Ramos (cell line): ENCODE measurements around the gene DCTD.

ENCODE experiments used
- in situ Hi-C: fragments of 300-500 bp; cut with MboI; formaldehyde crosslinking; loops from one replicate; pipeline ENCODE4 v1.14.3; 2022; ENCODE audit warnings: low sequenced_read_pairs; ENCODE audit not compliant: unreplicated experiment

The DCTD gene

DNA sequence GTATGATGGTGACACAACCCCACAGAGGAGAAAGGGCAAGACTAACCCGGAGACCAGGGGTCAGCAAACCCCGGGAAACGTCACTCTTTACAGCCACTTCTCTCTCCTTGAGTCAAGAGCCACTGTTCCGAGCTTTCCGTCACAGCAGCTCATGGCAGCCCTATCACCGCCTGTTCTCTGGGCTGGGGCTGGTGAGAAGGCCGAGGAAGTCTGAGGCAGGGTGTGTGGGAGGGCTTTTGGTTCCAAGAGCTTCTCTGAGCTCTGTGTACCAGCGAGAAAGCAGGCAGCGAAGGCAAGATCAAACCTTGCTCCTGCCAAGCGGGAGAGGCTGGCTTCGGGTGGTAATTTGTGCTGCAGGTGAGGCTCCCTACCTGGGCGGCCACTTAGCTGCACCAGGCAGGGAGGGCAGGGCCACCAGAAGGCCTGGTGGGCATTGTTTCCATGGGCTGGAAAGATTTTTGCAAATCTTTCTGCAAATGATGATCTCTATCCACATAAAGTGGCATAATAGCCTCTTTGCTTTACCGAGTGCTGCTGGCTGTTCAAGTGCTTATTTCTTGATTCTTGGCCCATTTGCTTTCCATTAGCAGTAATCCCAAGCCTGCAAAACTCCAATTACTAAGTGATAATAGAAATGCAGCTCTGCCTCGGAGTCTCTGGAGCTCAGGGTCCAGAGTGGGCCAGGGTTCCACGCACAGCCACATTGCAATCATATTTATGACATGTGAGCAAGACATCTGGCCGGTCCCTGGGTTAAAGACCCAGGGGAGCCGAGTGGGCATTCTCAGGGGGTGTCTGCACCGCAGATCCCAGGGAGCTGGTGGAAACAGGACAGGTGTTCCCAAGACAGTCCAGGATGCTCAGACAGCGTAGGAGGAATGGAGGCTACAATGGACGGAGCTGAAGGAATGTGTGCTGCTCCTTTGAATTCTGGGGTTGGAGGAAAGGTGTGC is 41.5 kb downstream of the DCTD start:
- in situ Hi-C loops: no loop called here

DNA sequence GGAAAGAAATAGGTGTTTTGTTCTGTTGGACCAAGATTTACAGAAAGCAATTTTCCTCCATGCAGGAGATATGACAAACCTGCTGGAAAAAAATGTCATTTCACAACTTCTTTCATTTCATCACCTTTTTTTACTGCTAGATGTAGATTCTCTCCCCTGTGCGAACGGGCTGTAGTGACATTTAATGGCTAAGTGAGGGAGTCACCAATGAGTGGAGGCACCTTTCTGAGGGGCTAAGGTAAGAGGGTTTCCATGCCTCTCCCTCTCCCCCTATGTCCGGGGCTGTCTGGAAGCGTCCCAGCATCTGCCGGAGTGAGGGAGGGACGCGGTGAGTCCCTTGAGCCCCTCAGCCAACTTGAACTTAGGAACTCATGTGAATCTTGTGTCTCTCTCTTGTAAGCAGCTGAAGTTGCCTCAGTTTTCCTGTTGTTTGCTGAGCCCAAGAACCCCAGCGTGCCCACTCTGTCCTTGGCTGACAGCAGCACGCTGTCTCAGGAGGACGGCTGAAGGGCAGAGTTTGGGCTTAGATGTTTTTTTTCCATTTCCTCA is 42.3 kb downstream of the DCTD start:
- in situ Hi-C loops: no loop called here

DNA sequence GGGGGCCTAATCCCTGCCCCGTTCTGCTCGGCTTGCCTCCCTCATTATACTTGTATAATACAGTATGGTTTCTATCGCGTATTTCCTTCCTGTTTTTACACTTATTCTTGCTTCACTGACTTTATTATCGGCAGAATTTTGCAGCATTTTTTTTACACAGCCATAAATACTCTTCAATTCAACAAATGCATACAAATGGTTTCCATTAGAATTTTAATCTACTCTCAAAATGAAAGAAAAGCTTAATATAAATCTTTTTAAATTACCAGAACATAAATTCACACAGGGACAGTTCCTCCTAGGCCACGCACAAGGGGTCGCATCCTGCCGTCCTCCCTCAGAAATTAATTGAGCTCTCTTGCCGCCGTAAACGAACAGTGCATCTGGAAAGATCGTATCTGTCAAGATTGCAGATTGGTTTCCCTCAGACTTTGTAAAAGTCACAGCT is 42.9 kb downstream of the DCTD start:
- in situ Hi-C loops: no loop called here

GRCh38 chr4:182873726-182874125 is 43.5 kb downstream of the DCTD start:
- in situ Hi-C loops: no loop called here

DNA sequence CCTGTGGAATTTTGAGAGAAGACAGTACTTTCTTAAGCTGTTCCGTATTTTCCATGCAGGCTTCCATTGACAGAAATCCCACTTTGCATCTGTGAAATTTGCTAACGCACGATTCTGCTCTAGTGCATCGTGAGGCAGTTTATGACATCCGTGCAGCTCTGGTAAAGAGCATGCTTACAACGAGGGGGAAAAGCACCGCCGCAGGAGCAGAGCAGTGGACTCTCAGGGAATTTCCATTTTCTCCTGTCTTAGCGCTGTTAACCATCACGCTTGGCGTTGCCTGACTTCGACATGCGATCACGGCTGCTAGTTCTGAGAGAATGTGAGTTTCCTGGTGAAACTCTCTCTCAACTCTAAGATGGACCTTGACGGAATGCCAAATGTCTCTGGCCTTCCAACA is 43.9 kb downstream of the DCTD start:
- in situ Hi-C loops: no loop called here

DNA sequence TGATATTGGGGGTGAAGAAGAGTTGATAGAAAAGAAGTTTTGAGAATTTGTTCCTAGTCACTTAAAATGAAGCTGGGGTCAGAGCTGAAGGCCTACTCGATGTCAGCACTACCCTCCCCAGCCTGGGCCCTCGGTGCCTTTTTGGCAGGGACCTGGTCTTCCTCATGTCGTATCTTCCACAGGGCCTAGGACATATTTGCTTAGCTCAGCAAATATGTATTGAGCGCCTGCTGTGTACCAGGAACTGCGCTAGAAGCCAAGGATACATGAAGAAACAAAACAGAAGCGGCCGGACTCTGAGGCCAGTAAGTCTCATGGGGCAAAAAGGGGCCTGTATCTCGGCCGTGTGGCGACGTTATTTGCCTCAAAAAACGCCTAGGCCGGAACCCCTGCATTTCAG is 44.3 kb downstream of the DCTD start:
- in situ Hi-C loops: no loop called here

- in situ Hi-C loops: no loop called here
These were observed 45.6 kb downstream of the DCTD start for GRCh38 chr4:182871616-182872015.

DNA sequence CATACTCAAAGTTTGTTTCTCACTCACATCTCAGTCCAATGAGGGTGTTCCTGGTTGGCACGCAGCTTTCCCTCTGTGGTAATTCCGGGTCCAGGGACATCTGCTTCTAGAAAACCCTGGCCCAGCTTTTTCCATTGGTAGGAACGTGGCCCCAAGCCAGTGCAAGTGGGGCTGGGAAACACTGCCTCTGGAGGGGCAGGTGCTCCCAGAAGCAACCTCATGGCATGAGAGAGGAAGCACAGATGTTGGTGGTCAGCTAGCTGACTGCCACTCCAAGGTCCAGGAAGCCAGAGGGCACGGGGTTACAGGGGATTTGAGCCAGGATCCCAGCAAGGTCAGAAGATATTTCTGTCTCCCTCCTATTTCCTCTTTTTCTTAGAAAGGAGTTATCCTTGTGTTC is 47.5 kb downstream of the DCTD start:
- in situ Hi-C loops: no loop called here

- in situ Hi-C loops: no loop called here
These were observed 50.4 kb downstream of the DCTD start for GRCh38 chr4:182866746-182867145.

DNA sequence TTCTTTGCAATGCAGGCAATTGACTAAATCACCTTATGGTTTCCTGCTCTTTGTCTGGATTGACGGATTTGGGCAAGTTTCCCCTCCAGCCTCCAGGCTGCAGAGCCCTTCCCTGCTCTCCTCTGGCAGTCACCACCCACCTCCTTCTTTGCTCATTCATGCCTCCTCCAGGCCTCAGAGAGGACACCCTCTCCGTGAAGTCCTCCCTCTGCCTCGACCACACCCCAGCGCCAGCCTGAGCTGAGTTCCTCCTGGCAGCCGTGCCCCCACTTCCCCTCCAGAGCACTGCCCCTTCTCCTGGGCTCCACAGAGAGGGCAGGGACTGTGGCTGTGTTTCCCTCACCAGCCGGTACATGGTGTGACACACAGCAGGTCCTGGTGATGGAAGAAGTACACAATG is 53.7 kb downstream of the DCTD start:
- in situ Hi-C loops: no loop called here

DNA sequence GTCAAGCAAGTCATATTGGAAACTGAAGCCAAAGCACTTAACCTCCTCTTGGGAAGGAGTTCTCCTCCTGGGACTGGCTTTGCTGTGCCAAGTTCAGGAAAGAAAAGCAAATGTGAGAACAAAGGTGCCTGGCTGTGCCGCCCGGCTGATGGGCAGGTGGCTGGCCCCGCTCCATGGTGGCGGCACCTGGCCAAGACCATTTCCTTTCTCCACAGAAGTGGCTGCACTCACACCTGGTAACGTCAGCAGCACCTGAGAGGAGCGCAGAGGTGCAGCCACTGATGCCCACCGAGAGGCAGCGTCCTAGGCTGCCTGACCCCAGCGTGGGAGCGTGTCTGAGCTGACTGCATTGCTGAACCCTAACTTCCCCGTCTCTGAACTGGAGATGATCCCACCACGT is 54.3 kb downstream of the DCTD start:
- in situ Hi-C loops: no loop called here

DNA sequence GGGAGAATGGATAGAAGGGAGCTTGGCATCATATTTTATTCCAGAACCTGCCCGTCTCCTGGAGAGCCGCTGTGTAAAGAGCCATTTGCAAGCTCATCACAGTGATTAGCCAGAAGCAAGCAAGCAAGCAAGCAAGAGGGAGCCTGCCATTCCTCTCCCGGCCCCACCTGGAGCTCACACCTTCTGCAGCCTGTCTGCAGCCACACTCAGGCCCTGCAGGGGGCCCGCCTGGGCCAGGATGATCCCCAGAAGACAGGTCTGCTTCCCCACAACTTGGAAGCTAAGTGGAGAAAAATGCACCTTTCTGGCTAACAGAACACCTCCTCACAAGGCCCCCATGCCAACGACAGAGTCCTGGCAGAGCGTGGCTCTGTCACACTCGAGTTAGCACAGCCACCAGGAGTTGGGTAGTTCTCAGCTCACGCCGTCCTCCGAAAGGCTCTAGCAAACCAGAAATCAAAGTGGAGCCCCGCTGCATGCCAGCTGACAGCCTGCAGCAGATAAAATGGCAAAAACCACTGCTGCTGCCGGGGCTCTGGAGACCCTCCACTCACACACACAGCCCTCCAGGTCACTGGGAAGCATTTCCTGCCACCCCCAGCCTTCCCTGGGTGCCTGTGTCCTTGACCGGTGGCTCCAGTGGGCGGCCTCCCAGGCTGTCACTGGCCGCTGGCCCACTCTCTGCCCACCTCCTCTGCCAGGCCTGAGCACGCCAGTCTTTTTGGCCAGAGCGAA is 54.9 kb downstream of the DCTD start:
- in situ Hi-C loops: no loop called here

GRCh38 chr4:182861346-182861745 is 55.8 kb downstream of the DCTD start:
- in situ Hi-C loops: no loop called here

- in situ Hi-C loops: no loop called here
These were observed 57.5 kb downstream of the DCTD start for GRCh38 chr4:182859730-182860129.

DNA sequence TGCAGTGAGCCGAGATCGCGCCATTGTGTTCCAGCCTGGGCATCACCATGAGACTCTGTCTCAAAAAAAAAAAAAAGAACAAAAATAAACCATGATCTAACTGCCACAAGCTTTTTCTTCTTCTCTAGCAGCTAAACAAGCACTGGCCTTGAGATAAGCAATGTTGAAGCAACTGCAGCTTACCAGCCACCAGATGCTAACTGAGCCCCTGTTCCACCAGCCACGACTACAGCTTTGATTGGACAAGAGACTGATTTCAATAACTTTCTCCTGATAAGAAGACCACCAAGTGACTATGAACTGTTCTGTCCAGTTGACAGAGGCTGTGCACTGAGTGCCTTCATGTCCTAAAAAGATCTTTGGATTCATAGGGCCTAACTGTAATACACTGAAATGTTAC is 58.5 kb downstream of the DCTD start:
- in situ Hi-C loops: no loop called here

GRCh38 chr4:182856862-182857261 is 60.3 kb downstream of the DCTD start:
- in situ Hi-C loops: no loop called here

- in situ Hi-C loops: no loop called here
These were observed 61.3 kb downstream of the DCTD start for GRCh38 chr4:182855877-182856276.

GRCh38 chr4:182855312-182855711 is 61.9 kb downstream of the DCTD start:
- in situ Hi-C loops: no loop called here

DNA sequence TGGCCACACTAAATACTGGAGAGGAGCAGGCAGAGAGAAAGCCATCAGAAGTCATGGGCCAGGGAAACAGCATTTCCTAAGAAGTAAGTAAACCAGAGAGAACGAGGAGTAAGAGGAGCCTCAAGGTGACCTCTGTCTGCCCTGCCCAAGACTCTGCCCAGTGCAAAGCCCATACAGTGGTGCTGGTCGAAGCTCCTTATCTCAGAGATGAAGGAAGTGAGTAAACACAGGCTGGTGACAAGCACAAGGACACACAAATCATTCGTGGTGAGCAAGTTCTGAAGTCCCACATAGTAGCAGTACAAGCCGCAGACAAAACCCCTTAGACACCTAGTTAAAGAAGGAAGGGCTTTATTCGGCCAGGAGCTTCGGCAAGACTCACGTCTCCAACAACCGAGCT is 62.7 kb downstream of the DCTD start:
- in situ Hi-C loops: no loop called here

- in situ Hi-C loops: no loop called here
These were observed 63.4 kb downstream of the DCTD start for GRCh38 chr4:182853731-182854330.

- in situ Hi-C loops: no loop called here
These were observed 68.5 kb downstream of the DCTD start for GRCh38 chr4:182848685-182849084.
